ENCODE data around the gene MAPT.

MAPT gene

DNA sequence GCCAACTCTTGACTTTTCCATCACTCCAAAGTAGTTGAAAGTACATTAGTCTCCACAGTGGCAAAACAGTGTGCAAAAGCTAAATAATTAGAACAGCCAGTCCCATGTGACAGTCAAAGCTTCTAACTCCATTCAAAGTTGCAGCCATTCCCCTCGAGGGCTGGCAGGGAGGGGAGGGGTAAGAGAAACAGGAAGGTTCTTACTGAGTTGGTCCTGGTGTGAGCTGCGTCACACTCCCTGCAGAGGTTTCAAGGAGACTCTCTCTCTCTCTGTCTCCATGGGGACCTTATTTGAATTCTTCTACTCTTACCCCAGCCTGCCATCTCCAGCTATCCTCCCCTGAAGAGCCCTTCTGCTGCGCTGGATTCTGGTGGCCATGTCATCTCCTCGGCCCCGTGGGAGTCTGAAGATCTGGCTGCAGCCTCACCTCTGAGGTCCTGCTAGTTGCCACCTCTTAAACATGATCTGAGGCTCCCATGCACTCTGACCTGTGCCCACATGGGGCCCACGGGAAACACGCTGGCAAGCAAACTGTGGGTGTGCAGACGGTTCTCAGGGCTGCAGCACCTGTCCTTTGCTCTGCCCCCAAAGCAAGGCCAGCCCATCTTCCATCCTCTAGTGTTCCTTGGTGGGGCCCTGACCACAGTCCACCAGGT, 81.4 kb downstream of the MAPT start:
- no peak for DNase-seq

DNA sequence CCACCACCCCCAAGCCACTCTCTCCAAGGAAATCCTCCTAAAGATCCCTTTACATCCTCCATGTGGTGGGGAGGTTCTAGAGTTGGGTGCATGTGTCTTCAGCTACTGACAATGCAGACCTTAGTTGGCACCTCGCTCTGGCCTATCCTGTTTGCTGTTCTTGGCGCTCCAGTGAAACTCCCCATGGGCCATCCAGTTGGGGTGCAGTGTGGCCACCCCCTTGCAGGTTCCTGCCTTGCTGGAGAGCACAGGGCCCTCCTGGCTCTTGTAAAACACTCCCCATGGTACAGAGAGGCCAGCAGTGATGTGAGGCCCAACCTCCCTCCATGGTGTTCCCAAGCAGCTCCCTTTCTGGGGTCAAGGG, 82.0 kb downstream of the MAPT start:
- DNase-seq = no peak

DNA sequence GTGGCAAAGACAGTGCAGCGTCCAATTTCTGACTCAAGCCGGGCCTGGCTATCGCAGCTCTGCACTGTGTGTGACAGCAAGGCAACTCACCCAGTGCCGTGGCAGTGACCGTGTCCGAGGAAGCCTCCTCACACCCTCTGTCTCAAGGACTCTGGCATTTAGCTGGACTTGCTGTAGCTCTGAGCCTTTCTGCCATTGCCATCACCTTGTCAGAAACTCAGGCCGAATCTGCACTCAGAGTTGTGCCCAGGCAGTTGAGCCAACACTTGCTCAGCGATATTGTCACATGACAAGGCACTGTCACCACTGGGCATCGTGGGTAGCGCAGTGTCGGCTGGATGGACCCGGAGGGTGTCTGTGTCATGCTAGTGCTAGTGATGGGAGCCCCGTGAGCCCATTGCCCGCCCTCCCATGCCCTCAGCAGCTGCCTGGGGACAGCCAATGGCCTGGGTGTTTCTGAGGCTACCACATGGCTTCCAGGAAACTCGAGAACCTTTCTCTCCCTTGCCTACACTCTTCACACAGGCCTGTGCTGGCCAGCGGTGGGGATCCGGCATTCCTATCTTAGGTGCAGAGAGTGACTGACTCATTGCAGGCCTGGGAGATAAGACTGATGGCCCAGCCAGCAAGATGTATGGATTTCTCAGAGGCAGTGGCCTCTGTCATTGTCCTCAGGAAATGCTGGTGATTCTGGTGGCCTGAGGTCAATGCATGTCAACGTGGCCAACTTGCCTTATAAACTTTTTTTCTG, 82.6 kb downstream of the MAPT start:
- no peak for DNase-seq

DNA sequence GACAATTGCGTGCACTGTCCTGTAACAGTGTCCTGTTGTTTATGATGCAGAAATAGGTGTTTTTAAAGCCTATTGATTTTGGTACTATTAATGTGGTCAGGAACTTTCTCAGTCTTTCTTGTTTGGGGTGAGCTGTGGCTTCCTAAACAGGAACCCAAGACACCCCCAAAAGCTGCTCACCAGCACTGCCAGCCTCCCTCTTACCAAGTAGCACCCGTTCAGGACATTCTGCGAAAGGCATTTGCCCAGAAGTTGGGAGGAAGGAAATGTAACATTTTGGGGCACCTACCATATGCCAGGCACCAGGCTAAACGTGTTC, 83.1 kb downstream of the MAPT start:
- DNase-seq = no peak

DNA sequence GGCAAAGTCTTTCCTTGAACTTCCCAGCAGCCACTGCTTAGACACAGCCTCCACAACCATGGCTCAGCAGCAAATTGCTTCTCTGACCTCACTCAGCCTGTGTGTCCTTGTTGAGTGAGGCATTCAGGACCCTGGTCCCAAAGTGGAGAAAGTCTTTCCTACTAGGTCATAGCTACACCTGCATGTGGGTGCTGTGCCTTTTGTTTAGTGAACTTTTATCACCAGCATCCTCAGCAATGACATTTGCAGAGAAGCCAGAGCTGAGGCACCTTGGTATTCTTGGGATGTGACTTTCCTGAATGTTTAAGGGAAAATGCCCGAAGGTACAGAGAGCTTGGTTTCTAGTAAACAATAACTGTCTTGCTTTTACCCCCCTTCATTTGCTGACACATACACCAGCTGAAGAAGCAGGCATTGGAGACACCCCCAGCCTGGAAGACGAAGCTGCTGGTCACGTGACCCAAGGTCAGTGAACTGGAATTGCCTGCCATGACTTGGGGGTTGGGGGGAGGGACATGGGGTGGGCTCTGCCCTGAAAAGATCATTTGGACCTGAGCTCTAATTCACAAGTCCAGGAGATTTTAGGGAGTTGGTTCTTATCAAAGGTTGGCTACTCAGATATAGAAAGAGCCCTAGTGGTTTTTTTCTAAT, 83.7 kb downstream of the MAPT start:
- DNase-seq = no peak

DNA sequence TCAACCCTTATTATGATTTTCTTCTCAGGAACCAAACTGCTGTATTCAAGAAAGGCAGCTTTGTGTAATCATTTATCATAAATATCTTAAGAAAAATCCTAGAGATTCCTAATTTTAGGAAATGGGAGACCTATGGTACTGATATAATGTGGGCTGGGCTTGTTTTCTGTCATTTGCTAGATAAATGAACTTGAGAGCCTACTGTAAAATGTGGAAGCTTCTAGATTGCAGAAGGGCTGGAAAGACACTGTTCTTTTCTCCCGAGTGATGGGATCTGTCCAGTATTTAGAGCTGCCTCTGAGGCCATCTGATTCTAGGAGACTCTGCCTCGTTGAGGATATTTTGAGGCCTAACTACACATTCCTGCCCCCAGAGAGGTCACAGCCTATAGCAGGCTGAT, 84.8 kb downstream of the MAPT start:
- no peak for DNase-seq

DNA sequence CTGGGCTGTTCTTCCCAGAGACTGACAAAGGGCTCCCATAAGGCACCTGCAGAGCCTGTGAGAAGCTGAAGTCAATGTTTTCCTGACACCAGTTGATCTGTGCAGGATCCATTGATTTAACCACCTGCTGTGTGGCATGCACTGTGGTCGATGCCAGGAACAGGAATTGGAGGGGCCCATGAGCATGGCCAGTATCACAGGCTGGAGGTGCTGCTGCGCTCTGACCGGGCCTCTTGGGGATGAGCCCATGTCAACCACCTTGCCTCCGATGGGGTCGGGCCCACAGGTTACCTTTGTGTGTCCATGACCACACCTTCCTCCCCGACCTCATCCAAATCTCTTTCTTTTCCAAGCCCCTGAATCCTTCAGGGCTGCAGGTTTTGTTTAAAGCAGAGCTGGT, 86.5 kb downstream of the MAPT start:
- no peak for DNase-seq

DNA sequence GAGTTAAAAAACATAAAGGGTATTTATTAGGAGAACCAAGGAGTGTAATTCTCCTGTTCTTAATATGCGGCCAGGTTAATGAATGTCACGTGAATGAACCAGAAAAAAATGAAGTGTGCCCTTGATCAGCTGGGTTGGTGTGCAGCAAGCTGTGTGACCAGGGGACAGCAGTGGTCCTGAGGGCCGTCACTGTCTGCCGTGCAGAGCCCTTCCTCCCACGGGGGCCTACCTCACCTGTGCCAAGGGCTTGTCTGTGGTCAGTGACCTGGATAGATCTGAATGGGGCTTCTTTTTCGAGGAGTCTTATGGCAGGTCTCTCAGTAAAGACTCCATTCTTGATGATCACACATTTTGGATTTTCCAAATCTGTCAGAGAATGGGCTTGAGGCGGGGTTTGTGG, 87.0 kb downstream of the MAPT start:
- no peak for DNase-seq

DNA sequence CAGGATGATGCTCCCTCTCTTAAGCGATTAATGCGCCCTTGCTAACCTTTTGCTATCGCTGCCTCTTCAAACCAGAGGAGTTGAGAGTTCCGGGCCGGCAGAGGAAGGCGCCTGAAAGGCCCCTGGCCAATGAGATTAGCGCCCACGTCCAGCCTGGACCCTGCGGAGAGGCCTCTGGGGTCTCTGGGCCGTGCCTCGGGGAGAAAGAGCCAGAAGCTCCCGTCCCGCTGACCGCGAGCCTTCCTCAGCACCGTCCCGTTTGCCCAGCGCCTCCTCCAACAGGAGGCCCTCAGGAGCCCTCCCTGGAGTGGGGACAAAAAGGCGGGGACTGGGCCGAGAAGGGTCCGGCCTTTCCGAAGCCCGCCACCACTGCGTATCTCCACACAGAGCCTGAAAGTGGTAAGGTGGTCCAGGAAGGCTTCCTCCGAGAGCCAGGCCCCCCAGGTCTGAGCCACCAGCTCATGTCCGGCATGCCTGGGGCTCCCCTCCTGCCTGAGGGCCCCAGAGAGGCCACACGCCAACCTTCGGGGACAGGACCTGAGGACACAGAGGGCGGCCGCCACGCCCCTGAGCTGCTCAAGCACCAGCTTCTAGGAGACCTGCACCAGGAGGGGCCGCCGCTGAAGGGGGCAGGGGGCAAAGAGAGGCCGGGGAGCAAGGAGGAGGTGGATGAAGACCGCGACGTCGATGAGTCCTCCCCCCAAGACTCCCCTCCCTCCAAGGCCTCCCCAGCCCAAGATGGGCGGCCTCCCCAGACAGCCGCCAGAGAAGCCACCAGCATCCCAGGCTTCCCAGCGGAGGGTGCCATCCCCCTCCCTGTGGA, 88.6 kb downstream of the MAPT start:
- DNase-seq = no peak

DNA sequence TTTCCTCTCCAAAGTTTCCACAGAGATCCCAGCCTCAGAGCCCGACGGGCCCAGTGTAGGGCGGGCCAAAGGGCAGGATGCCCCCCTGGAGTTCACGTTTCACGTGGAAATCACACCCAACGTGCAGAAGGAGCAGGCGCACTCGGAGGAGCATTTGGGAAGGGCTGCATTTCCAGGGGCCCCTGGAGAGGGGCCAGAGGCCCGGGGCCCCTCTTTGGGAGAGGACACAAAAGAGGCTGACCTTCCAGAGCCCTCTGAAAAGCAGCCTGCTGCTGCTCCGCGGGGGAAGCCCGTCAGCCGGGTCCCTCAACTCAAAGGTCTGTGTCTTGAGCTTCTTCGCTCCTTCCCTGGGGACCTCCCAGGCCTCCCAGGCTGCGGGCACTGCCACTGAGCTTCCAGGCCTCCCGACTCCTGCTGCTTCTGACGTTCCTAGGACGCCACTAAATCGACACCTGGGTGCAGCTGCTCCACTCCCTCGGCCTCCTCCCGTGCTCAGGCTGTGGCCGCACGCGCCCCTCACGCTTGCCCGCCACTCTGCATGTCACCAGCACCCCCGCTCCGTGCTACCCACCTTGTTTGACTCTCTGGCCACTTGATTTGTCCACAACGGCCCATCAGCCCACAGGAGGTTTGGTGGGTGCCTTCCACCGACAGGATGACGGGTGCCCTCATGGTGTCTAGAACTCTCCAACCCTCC, 89.4 kb downstream of the MAPT start:
- DNase-seq = no peak

DNA sequence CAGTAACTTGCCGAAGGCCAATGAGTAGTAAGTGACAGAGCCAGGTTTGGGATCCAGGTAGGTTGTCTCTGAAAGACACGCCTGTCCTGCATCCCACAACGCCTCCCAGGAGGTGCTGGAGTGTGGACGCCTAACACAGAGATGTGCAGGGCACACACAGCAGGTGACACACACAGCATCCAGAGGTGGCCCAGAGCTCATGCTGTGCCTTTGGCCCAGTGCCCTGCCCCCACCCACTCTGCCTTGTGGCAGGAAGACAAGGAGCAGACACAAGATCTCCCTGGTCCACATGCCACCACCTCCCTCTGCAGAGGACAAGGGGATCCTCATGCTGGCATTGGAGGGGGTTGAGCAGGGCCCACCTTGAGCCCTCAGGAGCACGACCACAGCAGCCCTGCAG, 90.0 kb downstream of the MAPT start:
- DNase-seq = no peak

DNA sequence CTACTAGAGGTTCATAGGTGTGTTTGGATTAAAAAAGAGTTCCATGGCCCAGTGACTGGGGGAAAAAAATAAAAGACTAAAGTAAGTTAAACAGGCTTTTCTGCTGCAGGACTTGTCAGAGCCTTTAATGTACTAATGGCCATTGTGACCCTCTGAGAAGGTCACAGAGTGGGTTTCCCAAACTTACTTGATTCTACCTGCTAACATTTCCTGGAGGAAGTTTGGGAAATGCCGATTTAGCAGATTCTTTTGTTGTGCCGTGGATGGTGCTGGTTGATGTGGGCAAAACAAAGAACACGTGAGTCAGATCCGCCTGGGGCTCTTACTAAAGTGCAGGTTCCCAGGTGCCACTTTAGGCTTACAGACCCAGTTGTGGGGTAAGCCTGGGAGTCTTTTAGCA, 91.1 kb downstream of the MAPT start:
- no peak for DNase-seq

DNA sequence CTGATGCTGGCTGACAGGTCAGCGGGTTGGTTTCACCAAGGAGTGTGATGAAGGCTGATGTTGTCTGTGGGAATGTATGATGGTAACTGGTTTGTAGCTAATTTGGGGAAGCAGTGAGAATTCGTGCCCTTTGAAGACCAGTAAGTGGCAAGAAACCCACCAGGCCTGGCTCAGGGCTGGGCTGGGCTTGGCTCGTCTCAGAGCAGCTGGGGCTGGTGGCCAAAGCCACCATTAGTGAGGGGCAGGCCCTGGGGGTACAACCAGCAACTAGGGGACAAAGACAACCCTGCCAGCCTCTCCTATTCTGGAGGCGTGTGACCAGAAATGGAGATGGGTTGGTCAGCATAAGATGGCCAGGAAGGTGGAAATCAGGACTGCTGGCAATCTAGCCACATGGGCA, 91.7 kb downstream of the MAPT start:
- no peak for DNase-seq

DNA sequence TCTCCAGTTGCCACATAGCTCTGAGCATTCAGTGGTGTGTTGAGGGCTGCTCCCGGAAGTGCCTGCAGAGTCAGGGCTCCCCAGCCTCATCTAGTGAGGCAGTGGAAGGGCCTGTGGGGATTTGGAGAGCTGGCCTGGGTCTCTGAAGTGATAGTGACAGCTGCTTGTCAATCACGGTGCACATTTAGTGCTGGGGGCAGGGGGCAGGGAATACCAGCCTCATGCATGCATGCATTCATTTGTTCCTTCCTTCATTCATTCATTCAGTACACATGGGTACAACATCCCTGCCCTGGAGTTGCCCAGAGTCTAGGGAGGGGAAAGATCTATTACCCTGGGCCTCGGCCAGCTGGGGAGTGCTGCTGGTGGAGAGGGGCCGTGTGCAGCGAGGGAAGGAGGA, 93.4 kb downstream of the MAPT start:
- DNase-seq = no peak

DNA sequence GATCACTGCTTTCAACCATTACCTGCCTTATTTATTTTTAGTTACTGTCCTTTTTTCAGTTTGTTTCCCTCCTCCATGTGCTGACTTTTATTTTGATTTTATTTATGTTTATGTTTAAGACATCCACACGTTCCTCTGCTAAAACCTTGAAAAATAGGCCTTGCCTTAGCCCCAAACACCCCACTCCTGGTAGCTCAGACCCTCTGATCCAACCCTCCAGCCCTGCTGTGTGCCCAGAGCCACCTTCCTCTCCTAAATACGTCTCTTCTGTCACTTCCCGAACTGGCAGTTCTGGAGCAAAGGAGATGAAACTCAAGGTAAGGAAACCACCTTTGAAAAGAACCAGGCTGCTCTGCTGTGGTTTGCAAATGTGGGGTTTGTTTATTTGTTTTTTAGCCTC, 95.4 kb downstream of the MAPT start:
- no peak for DNase-seq

DNA sequence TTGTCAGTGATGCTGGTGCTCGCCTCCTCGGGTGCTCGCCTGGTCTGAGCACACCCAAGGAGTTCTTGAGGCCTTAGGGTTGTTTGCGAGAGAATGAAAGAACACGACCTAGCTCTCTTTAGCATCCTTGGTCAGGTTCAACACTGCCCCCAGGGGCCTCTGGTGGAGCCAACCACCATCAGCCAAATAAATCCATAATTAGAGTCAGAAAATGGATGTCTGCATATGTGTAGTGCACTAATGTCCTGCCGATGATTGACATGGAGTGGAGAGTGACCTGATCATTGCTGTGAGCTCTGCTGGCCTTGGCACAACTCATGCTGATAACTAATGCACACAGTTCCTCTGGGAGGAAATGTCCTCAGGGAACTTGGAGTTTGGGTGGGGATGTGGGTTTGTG, 96.5 kb downstream of the MAPT start:
- DNase-seq = no peak

DNA sequence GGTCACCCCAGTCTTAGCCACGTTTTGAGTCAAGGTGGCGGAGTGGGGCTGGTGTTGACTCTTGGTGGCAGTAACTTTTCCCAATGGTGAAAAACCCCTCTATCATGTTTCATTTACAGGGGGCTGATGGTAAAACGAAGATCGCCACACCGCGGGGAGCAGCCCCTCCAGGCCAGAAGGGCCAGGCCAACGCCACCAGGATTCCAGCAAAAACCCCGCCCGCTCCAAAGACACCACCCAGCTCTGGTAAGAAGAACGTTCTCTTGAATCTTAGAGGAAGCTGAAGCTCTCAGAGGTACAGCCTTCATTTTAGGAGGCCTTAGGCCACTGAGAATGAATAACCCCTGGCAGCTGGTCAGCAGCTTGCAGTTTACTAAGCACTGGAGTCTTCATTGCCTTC, 97.0 kb downstream of the MAPT start:
- no peak for DNase-seq

DNA sequence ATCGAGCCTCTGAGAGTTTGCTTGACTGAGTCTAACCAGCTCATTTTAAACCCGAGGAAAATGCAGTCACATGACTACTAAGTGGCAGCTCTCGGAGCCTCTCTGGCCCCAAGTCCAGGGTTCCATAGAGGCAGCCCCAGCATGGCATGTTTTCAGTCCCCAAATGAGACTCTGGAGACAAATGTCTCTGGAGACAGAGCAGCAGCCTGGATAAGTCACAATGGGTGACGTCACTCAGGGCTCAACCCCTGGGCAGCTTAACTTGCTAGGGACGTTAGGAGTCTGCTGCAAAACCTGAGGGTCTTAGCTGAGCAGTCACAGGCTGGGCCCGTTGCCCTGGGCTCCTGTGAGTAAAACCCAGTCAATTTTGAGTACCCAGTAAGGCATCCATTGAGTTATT, 97.8 kb downstream of the MAPT start:
- DNase-seq = no peak

DNA sequence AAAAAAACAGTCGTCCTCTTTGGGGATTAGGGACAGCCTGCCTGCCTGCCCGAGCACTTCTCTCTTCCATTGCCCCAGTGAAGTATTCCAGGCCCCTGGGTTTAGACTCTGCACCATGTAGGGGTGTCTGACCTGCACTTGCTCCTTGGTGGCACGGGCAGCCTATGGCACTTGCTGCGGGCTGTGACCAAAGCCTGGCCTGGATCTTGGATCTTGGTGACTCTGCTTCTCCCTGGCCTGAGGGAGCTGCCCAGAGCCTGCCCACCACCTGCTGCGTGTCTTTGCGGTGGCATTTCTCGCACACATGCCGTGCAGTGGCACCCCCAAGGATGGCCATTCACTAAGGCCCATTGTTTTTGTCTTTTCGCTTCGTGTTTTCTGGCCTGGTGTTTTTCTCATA, 98.5 kb downstream of the MAPT start:
- no peak for DNase-seq

DNA sequence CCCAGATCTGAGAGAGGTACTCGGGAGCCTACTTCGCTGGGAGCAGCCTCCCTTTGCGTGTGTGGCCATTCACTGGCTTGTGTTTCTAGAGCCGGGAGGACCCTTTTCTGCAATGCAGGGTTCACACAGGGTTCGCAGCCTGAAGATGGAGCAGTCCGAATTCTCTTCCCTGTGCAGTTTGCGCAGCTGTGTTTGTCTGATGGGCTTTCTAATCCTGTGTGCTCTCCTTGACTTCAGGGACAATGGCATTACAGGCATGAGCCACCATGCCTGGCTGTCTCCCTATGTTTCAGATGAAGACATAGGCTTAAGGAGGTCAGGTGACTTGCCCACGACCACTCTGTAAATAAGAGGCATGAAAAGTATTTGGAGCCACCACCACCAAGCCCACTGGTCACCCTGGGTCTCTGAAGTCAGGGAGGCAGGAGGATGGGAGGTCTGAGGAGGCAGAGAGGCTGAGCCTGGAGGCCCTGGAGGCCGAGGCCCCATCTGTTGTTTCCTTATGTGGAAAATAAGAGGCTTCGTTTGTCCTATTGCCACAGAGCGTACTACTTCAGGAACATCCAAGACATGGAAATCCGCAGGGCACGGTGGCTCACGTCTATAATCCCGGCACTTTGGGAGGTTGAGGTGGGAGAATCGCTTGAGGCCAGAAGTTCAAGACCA, 99.7 kb downstream of the MAPT start:
- DNase-seq = no peak

DNA sequence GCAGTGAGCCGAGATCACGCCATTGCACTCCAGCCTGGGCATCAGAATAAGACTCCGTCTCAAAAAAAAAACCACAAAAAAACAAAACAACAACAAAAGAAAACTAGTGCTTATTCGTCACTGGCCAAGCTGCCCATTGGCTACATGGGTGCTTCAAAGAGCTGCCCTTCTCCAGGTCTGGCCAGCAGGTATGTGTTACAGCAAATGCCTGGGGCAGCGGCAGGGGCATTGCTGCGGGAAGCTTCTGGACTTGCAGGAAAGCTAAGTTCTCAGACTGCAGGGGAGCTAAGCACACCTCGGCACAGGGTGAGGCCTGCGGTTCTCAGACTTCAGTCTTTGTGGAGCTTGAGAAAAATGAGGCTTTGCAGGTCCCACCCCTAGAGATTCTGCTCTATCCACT, 100.6 kb downstream of the MAPT start:
- no peak for DNase-seq

DNA sequence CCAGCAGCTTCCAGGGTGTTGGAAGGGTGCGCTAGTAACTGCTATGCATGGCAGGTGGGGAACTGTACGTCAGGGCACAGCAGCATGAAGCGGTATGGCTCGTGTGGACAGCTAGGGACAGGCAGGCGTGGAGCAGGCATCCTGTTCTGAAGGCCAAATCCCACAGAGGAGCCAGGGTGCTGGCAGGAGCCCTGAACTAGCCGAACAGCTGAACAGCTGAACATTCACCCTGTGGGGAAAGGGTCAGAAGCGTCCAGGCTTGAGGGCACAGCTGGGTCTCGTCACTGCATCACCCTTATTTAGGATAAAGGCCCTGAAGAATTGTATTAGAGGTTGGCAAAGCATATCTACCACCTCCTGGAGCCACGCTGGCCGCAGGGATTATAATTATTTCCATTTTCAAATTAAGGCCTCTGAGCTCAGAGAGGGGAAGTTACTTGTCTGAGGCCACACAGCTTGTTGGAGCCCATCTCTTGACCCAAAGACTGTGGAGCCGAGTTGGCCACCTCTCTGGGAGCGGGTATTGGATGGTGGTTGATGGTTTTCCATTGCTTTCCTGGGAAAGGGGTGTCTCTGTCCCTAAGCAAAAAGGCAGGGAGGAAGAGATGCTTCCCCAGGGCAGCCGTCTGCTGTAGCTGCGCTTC, 101.4 kb downstream of the MAPT start:
- no peak for DNase-seq

All from stimulated activated CD4-positive, alpha-beta T cell treated with anti-CD3 and anti-CD28 coated beads, Interleukin-2, amount 100 ng/mL, for 24 hours (primary cell).